ENCODE results near the gene KCNMB1. TPM values are rescaled to one million over a fixed set of nuclear protein-coding genes. Genes with fewer than 3 reads are reported as not detected.

The KCNMB1 gene
- total RNA-seq, 1 experiment from 2014 or later: 0.24 TPM

- TF ChIP-seq ZNF512 (CRISPR knock-in tag; IDR thresholded peaks at IDR 0.05; ENCODE audit: borderline replicate concordance) (no peak), NFYB (CRISPR knock-in tag; conservative IDR thresholded peaks at IDR 0.05; ENCODE audit: low read depth) (no peak), NR2C2 (CRISPR knock-in tag; IDR thresholded peaks at IDR 0.05) (no peak), TEAD4 (CRISPR knock-in tag; IDR thresholded peaks at IDR 0.05) (no peak), MLX (CRISPR knock-in tag; IDR thresholded peaks at IDR 0.05) (no peak), ZNF396 (CRISPR knock-in tag; IDR thresholded peaks at IDR 0.05; ENCODE audit: borderline replicate concordance) (no peak), ZNF138 (CRISPR knock-in tag; conservative IDR thresholded peaks at IDR 0.05) (no peak)
Measured at GRCh38 chr5:170330568-170331054, 58.6 kb downstream of the KCNMB1 start (continued).

GRCh38 chr5:170329524-170329923 is 59.6 kb downstream of the KCNMB1 start:
- POLR2A ChIA-PET: no interaction called here
- Mint-ChIP-seq H3K27ac (no peak overlapping the region), H3K4me1 (peaks cover 39% of the 10 kb centered on the region), H3K4me3 (no peak overlapping the region), H3K9me3 (no peaks in the 10 kb centered on the region), H3K36me3 (no peaks in the 10 kb centered on the region), H3K27me3 (ENCODE audit: low read depth) (no peaks in the 10 kb centered on the region)
- DNase-seq (ENCODE audit: low spot score): no peak
- no peak for ATAC-seq
- CTCF ChIA-PET: interaction anchor here (1.2 kb wide), 1 partner anchor 104 kb away, joined by 4 read pairs; no protein-coding TSS in a partner anchor
- no peak for TF ChIP-seq AR (CRISPR knock-in tag; IDR thresholded peaks at IDR 0.05)
- TF ChIP-seq AFF4 (CRISPR knock-in tag; IDR thresholded peaks at IDR 0.05; ENCODE audit: borderline replicate concordance): no peak
- no peak for TF ChIP-seq ERG (CRISPR knock-in tag; IDR thresholded peaks at IDR 0.05)
- no peak for TF ChIP-seq ZNF121 (CRISPR knock-in tag; IDR thresholded peaks at IDR 0.05)
- no peak for TF ChIP-seq ZNF281 (CRISPR knock-in tag; IDR thresholded peaks at IDR 0.05)
- TF ChIP-seq FOXP1 (CRISPR knock-in tag; IDR thresholded peaks at IDR 0.05; ENCODE audit: borderline replicate concordance): no peak
- TF ChIP-seq OVOL2 (CRISPR knock-in tag; IDR thresholded peaks at IDR 0.05; ENCODE audit: borderline replicate concordance): no peak
